ENCODE measurements around the gene RPL15. TPM values are rescaled to one million over a fixed set of nuclear protein-coding genes. Genes with fewer than 3 reads are reported as not detected.
A peak's percentile ranks its signal among the peaks of the same experiment; 100 is the strongest.

The RPL15 gene
- total and polyA plus RNA-seq, 2 of the 13 experiments (the other 11 are each of a cell fraction or from before 2014, with no cell fraction given), result 1,297 to 3,693 TPM

GRCh38 chr3:23916886-23917678, at the start of gene RPL15, which contains the start of gene NKIRAS1 (continued):
- TF ChIP-seq SKI (IDR thresholded peaks at IDR 0.05; ENCODE audit: partially characterized antibody) (no peak), IKZF4 (CRISPR knock-in tag; IDR thresholded peaks at IDR 0.05; ENCODE audit: borderline replicate concordance, low read depth, not compliant biosample characterization) (no peak), BCLAF1 (IDR thresholded peaks at IDR 0.05) (no peak), SPEN (CRISPR knock-in tag; IDR thresholded peaks at IDR 0.05; ENCODE audit: low read depth) (peak; percentile 99), HNRNPH1 (optimal IDR thresholded peaks at IDR 0.05; ENCODE audit: low read depth, low read length) (no peak), SP4 (CRISPR knock-in tag; IDR thresholded peaks at IDR 0.05) (peak; percentile 89), KLF13 (CRISPR knock-in tag; IDR thresholded peaks at IDR 0.05) (peak; percentile 97), SAP130 (CRISPR knock-in tag; IDR thresholded peaks at IDR 0.05; ENCODE audit: low read depth) (peak; percentile 80), KIAA2018 (CRISPR knock-in tag; IDR thresholded peaks at IDR 0.05; ENCODE audit: borderline replicate concordance) (no peak), MYNN (CRISPR knock-in tag; IDR thresholded peaks at IDR 0.05; ENCODE audit: low read depth) (peak; percentile 83; the same call in 1 of the 2 replicates), SMAD3 (CRISPR knock-in tag; IDR thresholded peaks at IDR 0.05) (peak; percentile 94; the same call in 1 of the 2 replicates), ZNF83 (CRISPR knock-in tag; IDR thresholded peaks at IDR 0.05; ENCODE audit: borderline replicate concordance) (peak; percentile 74; the same call in 1 of the 2 replicates), CENPT (CRISPR knock-in tag; IDR thresholded peaks at IDR 0.05; ENCODE audit: low read depth) (peak; percentile 31; the same call in 1 of the 2 replicates), NR3C1 (CRISPR knock-in tag; IDR thresholded peaks at IDR 0.05) (no peak), ZEB1 (IDR thresholded peaks at IDR 0.05; ENCODE audit: insufficient replicate concordance, low read depth) (no peak), NRL (CRISPR knock-in tag; IDR thresholded peaks at IDR 0.05; ENCODE audit: borderline replicate concordance) (peak; percentile 69; the same call in 1 of the 2 replicates), PCBP1 (IDR thresholded peaks at IDR 0.05; ENCODE audit: borderline replicate concordance, low read depth, low read length) (peak; percentile 68; the same call in 1 of the 2 replicates)
